NCI-H1105 treated with DMSO at 0.1 percent for 48 hours (cell line): ENCODE data around the gene CCDC106.

Experiments
- DNase-seq: peaks from one replicate; lab custom pipeline; 2025; lab: John Stamatoyannopoulos, UW

Gene CCDC106

DNA sequence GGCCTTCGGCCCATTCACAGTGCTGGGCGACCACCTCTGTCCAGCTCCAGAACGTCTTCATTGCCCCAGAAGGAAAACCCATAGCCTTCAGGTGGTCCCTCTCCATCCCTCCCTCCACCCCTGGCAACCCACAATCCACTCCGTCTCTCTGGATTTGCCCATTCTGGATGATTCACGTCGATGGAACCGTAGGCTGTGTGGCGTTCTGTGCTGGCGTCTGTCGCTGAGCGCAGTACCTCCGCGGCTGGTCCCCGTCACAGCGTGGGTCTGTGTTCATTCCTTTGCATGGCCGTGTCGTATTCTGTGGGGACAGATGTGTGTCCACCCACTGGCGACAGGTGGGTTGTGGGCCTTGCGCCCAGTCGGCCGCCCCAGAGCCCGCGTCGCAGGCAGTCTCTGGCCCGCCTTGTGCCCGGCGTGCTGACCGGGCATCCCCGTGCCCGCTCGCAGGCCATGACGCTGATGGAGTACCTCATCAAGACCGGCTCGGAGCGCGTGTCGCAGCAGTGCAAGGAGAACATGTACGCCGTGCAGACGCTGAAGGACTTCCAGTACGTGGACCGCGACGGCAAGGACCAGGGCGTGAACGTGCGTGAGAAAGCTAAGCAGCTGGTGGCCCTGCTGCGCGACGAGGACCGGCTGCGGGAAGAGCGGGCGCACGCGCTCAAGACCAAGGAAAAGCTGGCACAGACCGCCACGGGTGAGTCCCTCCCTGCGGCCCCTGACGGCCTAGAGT, 37.1 kb downstream of the CCDC106 start:
- no peak for DNase-seq

DNA sequence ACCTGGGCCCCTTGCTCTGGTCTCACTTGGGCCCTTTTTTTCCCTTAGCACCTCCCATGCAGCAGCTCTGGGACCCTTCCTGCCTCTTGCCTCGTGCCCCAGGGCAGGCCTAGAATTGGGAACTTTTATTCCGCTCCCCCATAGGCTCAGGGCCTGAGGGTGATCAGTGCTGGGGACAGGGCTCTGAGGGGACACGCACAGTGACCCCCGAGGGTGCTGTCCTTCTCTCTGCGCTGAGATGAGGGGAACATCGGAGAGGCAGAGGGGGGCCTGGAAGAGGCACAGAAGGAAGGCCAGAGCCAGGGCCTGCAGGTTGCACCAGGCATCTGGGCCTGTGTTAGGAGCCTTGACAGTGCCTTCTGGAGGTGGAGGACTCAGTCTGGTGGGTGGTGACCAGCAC, 37.8 kb downstream of the CCDC106 start:
- no peak for DNase-seq

DNA sequence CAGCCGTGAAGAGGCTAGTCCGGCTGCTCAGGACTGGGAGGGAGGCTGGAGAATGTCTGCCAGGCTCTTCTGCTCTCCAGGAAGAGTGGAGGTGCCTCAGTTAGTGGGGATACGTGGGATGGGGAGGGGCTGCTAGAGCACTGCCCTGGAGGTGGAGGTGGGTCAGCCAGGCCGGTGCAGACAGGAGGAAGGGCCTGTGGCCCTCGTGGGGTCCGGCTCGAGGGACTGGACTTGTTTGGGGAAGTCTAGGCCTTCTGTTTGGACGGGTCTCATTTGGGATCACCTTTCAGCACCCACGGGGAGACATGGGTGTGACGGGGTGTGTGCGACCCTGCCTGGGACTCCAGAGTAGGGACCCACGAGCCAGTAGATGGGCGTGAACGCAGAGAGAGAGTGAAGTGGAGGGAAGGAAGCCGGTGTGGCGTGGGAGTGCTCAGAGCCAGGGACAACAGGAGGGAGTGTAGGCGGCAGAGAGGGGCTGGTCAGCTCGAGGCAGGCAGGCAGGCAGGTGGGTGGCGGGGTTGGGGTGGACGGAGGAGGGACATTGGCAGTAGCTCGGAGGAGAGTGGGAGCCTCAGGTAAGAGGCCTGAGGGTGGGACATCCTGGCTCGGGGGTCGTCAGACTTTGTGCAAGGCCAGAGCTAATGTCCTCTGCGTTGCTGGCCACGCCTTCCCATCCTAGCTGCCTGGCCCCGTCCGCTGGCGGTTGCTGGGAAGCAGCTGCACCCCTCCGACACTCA, 38.5 kb downstream of the CCDC106 start:
- no peak for DNase-seq

DNA sequence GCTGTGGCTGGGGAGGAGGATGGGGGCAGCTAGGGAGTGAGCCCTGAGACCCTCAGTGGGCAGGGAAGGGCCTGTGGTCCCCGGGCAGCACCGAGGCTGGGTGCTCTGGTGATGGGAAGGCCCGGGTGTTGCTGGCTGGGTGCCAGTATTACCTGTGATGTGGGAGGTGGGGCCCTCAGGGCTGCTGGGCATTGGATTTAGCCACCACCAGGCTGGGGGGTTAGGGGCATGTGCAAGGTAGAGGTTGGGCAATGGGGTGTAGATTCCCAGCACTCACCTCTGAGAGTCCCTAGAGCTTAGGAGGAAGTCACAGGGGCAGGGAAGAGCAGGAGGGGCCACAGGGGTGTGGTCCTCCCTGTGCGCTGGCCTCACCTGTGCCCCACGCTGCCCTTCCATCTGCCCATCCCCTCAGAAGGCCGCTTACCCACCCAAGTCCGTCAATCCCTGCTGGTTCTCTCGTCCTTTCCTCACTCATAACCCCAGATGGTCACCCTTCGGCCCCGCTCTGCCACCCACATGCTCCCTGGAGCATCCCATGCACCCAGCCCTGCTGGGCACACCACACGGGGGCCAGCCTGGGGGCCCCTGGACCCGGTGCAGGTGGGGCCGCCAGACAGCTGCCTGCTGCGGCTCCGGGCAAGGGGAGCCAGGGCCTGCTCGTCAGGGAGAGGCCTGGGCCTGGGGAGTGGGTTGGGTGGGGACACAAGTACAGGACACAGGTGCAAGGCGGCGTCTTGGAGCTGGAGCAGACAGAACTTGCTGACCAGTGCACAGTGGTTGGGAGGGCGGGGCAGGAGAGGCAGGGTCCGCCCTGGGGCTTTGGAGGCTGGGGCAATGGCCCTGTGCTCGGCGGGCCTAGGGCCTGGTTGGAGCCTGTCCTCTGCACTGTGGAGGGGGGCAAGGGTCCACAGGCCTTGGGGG, 39.5 kb downstream of the CCDC106 start:
- no peak for DNase-seq

DNA sequence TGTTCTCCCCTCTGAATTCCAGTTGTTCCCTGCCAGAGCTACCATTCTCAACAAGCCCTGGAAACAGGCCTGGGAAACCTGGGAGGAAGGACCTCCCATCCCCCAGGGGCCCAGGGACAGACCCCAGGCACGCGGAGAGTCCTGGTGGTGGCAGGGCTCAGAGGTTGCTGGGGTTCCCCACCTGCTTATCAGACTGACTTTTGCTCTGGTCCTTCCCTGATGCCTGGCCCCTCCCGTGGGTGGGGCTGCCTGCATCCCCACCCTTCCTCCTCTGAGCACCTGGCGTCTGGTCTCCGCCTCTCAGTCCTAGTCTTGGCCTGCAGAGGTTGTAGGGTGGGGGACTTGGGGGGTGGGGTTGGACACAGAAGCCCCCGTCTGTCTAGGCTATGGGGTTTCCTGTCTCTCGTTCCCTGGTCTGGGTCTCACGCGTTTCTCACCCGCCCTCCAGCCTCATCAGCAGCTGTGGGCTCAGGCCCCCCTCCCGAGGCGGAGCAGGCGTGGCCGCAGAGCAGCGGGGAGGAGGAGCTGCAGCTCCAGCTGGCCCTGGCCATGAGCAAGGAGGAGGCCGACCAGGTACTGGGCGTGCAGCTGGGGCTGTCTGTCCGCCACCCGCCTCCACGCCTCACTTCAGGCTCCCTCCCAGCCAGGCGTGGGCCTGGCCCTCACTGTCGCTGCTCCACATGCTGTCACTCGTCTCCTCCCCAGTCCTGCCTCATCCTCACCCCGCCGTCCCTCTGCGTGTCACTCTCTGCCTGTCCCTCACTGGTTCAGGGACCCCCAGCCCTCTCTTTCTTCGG, 40.6 kb downstream of the CCDC106 start:
- DNase-seq: no peak

DNA sequence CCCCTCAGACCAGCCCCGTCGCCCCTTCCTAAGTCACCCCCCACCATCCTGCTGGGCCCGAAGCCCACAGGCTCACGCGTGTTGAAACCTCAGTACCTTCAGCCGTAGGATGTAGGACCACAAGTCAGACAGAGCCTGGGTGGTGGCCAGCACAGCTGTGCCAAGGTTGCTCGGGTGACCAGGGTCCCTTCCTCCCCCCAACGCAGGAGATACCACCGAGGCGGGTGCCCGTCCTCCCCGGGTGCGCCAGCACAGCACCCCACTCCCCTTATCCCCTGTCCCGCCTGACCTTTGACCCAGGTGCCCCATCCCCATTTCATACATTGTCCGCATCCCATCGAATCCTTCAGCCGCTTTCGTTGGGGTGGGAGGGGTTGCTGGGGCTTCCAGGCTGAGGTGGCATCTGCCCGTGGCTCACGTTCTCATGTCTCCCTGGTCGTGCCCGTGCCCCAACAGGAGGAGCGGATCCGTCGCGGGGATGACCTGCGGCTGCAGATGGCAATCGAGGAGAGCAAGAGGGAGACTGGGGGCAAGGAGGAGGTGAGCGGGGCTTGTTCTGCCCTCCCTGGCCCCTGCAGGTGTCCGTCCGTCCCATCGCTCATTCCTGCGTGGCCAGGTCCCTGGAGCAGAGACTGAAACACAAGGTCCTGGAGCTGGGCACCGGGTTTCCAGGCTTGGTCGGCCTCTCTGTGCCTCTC, 41.5 kb downstream of the CCDC106 start:
- DNase-seq: no peak

DNA sequence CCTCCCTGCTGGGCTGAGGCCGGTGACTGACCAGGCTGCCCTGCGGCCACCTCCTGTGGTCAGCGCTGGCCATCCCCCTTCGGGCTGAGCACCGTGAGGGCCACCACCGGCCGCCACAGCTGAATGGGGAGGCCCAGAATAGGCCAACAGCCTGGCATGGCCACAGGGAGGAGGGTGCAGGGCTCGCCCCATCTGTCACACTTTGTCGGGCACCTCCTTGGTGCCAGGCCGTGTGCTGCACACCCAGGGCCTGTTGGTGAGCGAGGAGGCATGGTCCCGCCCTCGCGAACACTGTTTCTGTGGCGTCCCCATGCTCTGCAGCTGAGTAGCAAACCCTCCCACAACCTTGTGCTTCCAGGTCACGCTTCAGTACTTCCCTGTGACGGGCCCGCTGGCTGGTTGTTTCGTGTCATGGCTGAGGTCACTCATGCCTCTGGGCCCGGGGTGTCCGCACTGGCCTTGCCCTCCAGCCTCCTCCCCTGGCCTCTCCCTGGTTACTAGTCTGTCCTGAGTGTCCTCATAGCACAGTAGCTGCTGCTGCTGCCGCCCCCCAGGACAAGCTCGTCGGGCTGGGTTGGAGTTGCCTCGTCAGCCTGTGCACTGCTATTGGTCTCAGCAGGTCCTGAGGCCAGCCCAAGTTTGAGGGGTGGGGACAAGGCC, 42.2 kb downstream of the CCDC106 start:
- DNase-seq: no peak

DNA sequence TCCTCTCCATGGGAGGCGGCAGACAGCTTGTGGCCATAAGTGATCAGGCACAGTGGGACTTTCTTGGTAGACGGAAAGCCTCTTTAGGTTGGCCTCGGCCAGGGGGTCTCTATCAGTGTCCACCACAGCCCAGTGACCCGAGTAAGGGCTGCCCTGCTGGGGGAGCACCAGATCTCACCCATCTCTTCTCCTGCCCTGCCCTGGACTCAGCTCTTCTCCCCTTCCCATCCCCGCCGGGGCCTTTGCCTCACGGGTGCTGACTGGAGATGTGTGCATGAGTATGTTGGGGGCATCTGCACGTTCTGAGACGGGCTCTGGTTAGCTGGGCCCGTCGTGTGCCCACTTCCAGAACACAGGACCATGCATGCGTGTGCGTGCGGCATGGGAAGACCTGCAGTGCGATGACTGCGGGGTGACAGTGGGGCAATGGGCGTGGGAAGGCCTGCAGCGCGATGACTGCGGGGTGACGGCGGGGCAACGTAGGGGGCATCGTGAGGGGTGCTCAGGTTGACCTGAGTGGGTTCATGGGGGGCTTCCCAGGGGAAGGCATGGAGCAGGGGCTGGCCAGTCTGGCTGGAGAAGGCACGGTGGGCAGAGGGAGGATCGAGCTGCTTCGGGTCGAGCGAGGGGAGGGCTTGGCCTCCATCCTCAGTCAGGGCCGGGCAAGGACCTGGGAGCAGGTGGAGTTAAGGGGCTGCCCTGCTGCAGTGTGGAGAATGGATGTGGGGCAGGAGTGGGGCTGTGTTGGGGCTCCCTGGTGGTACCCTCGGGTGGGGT, 42.9 kb downstream of the CCDC106 start:
- no peak for DNase-seq

DNA sequence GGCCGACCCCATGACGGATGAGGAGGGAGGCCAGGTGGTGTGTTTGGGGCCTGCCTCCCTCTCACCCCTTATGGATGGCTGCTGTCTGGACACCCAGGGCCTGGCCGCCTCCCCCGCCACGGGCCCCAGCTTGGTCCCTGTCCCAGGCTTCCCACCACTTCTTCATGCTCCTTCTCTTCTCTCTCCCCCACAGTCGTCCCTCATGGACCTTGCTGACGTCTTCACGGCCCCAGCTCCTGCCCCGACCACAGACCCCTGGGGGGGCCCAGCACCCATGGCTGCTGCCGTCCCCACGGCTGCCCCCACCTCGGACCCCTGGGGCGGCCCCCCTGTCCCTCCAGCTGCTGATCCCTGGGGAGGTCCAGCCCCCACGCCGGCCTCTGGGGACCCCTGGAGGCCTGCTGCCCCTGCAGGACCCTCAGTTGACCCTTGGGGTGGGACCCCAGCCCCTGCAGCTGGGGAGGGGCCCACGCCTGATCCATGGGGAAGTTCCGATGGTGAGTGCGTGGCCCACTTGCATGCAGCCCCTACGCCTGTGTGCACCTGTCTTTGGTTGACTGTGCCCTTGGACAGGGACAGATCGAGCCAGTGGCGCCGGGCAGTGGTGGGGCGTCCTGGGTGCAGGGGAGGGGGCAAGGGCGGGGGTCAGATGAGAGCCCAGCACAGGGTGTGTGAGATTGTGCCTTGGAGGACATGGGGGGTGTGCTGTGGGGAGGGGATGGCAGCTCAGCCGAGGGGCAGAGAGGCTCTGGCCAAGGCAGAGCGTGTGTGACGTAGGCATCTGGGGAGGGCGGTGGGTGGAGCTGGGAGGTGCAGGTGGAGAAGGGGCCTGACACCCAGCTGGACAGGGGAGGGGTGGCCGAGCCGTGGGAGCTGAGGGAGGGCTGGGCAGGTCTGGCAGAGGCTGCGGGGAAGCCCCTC, 43.8 kb downstream of the CCDC106 start:
- no peak for DNase-seq

DNA sequence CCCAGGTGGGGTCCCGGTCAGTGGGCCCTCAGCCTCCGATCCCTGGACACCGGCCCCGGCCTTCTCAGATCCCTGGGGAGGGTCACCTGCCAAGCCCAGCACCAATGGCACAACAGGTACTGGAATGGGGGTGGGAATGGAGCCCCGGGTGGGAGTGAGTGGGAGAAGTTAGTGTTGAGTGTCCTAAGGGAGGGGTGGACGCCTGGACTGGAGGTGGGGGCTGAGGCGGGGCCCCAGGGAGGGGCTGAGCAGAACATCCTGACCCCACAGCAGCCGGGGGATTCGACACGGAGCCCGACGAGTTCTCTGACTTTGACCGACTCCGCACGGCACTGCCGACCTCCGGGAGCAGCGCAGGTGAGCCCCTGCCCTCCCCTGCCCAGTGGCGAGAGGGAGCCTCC, 44.7 kb downstream of the CCDC106 start:
- no peak for DNase-seq

DNA sequence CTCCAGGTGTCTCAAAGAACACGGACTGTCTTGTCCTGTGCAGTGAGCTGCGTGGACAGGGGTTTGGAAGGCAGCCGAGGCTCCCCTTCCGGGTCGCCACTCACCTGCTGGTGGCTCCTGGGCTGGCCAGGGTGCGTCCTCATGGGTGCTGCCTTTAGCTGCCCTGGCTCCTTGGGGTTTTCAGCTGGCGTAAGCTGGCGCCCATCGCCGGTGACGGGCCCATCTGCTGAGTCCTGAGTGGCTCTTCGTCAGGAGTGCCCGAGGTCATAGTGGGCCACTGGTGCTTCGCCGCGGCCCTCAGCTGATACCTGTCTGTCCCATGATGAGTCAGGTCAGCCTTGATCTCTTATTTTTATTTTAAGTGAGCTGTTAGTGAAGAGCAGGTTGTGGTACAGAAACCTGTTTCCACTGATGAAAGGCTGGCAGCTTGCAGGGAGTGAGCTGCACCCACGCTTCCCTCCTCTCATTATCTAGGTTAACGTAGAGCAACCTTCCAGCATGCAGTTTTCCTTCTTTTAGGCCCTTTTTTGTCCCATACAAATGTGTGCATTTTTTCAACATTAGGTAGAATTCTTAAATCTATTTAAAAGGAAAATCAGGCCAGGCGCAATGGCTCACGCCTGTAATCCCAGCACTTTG, 45.4 kb downstream of the CCDC106 start:
- no peak for DNase-seq

DNA sequence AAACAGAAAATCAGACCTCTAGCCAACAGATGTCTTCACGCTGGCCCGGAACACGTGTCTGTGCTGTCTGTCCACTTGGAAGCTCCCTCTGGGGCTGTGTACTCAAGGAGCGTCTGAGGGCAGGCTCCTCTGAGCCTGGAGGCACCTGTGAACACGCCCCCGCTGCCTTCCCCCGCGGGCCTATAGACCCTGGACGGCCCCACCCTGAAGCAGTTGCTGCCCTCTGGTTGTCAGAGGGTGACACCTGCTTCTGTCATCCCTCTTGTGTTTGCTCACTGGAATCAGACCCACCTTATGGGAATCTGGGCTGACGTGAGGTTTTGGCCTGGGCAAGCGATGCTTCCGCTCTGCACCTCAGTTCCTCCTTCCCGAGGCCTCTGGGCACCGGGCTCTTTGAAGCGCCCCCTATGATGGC, 46.2 kb downstream of the CCDC106 start:
- no peak for DNase-seq

DNA sequence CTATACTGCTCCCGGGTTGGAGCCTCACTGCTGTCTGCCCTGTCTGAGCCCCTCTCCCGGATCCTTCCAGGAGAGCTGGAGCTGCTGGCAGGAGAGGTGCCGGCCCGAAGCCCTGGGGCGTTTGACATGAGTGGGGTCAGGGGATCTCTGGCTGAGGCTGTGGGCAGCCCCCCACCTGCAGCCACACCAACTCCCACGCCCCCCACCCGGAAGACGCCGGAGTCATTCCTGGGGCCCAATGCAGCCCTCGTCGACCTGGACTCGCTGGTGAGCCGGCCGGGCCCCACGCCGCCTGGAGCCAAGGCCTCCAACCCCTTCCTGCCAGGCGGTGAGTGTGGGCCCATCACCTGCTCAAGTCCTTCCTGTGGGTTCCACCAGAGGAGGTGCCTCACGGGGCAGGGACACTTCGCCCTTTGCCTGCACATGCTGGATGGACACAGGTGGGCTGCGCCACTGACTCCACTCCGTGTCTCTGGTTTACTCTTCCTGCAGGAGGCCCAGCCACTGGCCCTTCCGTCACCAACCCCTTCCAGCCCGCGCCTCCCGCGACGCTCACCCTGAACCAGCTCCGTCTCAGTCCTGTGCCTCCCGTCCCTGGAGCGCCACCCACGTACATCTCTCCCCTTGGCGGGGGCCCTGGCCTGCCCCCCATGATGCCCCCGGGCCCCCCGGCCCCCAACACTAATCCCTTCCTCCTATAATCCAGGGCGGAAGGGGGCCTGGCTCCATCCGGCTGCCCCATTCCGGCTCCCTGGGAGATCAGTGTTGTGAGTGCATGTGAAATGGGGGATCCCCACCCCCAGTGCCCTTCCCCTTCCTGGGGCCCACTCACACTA, 46.9 kb downstream of the CCDC106 start:
- no peak for DNase-seq

DNA sequence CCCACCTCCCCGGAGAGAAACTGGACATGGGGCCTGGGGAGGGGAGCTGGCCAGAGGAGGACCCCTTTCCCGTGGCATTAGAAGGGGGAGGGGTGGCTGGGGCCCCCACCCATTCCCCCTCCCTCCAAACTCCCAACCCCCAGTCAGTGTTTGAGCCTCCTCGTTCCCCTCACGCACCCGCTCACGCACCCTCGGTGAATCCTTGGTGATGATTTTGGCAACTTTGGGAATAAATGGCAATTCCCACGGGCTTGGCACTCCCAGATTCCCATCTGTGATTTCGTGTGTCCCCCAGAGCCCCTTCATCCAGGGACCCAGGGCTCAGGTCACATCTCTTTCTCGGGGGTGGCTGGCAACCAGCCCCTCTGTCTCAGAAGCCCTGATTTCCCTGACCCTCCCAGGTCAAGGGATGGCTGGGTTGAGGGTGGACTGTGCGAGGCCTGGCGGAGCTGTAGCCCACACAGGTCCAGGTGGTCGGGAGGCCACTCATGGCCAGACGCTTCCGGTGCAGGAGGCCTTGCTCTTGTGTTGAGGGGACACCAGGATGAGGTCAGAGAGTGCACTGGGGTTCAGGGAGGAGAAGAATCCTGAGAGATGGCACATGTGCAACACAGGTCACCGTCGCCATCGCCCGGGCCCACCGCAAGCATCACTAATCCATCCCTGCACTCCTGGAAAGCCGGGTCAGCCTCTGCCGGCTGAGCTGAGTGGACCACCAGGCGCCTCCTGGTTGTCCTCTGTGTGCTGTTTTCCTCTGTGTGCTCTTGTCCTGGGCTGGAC, 47.7 kb downstream of the CCDC106 start:
- no peak for DNase-seq

DNA sequence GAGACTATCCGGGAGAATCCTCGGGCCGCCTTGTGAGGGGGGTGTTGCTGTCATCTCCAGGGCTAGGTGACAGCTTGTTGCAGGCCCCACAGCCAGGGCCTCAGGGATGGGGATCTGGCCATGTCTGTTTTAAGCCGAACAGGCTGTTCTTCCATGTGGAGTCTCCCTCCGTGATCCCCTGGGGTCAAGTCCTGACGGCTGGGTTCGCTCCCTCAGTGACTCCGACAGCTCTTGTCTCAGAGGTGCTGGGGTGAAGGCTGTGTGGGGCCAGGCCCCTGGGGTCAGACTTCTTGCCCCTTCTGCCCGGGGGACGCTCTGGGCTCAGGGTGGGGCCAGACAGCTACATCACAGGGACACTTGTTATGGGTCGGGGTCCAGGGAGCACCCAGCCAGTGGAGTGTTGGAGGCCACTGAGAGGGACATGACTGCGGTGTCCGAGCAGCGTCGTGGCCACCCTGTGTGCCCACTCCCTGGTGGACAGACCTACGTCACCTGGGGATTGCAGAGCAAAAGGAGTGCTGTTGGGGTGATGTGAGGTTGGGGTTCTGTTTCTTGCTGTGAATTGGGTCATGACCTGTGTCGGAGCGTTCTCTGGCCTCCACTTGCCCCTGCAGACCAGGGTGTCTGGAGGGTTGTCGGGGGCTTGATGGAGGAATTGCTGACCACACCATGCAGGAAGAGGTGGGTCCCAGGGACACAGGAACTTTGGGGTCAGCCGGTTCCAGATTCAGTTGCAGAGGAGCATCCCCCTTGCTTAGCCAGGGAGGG, 48.5 kb downstream of the CCDC106 start:
- DNase-seq: no peak

DNA sequence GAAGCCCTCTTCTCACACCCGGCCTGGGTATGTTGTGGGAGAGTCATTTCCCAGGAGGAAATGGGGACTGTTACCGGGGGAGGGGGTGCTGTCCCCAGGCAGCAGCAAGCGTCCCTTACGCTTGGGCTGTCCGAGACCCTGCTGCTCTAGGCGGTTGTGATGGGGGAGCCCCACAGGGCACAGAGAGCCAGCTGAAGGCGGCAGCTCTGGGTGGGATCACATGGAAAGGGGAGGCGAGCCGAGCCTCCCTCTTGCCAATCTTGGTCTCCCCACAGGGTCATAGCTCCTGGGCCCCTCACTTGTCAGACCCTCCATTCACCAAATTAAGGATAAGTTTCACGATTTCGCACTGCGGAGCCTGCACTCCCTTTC, 49.0 kb downstream of the CCDC106 start:
- no peak for DNase-seq
